KOPT-K1 (cell line): Measurements from ENCODE around the gene CIT.
"Not testable (repeated sequence)": the region's sequence is repeated elsewhere in the genome, so short reads cannot be mapped to it uniquely, and the experiment has no call there.

Experiments
- H3K27ac ChIP-seq: fragments of 200-600 bp; sonication (generic); 2 replicates; pipeline ENCODE4 v1.5.1; 2016; ENCODE audit warnings: antibody characterized with exemption, mild to moderate bottlenecking, low read depth, low read length; ENCODE audit not compliant: poor library complexity, severe bottlenecking
- H3K36me3 ChIP-seq: fragments of 200-600 bp; sonication (generic); 2 replicates; pipeline ENCODE4 v1.5.1; 2017; ENCODE audit warnings: antibody characterized with exemption, mild to moderate bottlenecking, low read length, moderate library complexity; ENCODE audit not compliant: insufficient read depth
- H3K9me3 ChIP-seq: fragments of 200-600 bp; sonication (generic); 2 replicates; pipeline ENCODE4 v1.5.1; 2017; ENCODE audit warnings: antibody characterized with exemption, low read length, mild to moderate bottlenecking; ENCODE audit not compliant: insufficient read depth, poor library complexity, severe bottlenecking

CIT gene

GRCh38 chr12:119883791-119884190 is 6.7 kb upstream of the CIT start:
- H3K36me3 ChIP-seq, H3K27ac ChIP-seq, H3K9me3 ChIP-seq: not testable (repeated sequence)

GRCh38 chr12:119883237-119883636 is 6.1 kb upstream of the CIT start:
- no peaks in the 10 kb centered on the region for H3K36me3 ChIP-seq
- no peak overlapping the region for H3K27ac ChIP-seq
- no peaks in the 10 kb centered on the region for H3K9me3 ChIP-seq

DNA sequence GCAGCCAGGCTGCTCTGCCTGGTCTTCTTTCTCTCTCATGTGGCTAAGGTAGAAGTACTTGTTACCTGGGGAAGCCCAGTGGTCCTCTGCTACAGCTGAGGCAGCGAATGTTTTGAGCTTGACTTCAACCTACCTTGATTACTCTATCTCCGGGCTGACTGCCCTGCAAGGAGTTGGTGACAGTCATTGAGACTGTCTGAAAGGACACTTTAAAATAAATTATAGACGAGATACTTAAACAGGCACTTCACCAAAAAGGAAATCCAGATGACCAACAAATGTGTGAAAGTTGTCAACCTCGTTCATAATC is 474 bp upstream of the CIT start:
- no peaks in the 10 kb centered on the region for H3K9me3 ChIP-seq
- H3K27ac ChIP-seq: peak overlapping the region; percentile 85
- peaks cover 31% of the 10 kb centered on the region for H3K36me3 ChIP-seq

DNA sequence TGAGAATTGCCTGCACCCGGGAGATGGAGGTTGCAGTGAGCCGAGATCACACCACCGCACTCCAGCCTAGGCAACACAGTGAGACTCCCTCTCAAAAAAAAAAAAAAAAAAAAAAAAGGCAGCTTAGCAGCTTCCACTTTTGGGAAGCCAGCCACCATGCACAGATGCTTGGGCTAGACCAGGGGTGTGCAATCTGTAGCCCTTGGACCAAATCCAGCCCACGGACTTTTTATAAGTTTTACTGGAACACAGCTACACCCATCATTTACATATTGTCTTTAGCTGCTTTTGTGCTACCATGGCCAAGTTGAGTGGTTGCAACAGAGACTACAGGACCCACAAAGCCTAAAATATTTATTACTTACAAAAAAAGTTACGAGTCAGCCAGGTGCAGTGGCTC is 6.7 kb downstream of the CIT start:
- H3K27ac ChIP-seq: no peak overlapping the region
- H3K36me3 ChIP-seq: peaks cover 100% of the 10 kb centered on the region

DNA sequence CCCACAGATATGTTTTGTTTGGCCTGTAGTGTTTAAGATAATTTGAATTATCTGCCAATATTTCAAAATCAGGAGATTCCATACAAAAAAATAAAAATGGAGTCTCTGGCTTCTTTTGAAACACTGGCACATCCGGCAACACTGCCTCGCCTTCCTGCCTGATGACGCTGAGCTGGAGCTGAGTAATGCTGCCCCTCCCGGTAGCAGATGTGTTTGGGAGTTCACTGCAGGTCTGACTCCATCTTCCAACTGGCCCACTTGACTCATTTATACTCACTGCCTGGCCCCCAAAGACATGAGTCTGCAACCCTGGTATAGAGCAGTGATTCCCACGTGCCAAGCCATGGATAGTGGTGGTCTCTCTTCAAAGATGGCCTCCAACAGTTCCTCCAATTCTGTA is 7.4 kb downstream of the CIT start:
- Histone ChIP-seq H3K9me3 (no peaks in the 10 kb centered on the region), H3K36me3 (peaks cover 100% of the 10 kb centered on the region), H3K27ac (no peak overlapping the region)

More for the DNA sequence above, 6.7 kb downstream of the CIT start:
- no peaks in the 10 kb centered on the region for H3K9me3 ChIP-seq

DNA sequence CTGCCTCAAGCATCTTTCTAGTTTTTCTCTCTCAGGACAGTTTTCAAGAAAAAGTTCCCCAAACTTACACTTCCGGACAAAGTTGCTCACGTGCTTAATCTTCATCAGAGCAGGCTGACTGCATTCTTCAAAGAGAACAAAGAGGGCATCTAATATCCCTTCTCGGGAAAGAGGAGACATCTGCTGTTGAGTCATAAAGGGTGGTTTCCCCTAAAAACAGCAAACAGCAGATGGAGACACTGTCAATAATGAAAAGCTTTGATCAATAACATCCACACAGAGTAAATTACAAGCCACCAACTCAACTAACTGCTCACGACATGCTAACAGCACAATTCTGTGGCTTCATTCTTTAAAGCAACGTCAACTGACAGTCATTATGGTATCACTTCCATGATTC is 8.1 kb downstream of the CIT start:
- peaks cover 100% of the 10 kb centered on the region for H3K36me3 ChIP-seq
- H3K9me3 ChIP-seq: no peaks in the 10 kb centered on the region
- no peak overlapping the region for H3K27ac ChIP-seq

DNA sequence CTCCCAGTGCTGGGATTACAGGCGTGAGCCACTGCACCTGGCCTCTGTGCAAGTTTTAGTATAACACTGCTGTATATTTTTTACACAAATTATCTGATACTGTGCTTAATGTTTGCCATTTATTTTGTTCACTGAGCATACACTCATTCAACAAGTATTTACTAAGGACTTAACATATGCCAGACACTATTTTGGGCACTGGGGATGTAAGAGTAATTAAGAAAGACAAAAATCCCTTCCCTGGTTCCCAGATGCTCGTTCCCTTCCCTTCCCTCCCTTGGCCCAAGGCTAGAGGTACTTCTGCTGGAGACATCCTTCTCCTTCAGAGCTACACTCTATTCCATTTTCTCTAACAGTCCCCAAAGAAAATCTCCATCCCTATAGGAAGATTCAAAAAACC is 12.5 kb downstream of the CIT start:
- H3K36me3 ChIP-seq: peaks cover 100% of the 10 kb centered on the region

DNA sequence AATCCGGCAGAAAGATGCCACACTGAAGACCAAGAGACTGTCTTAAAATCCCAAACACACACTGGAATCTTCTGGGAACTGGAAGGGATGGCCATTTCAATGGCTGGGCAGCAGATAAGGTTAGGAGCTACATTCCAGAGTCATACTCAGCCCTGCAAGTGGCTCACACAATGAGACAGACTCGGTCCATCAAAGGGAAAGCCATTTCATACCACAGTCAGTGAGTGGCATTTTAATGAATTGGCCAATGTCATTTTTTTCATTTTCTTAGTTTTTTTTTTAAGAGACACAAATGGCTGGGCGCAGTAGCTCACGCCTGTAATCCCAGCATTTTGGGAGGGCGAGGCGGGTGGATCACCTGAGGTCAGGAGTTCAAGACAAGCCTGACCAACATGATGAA is 17.9 kb downstream of the CIT start:
- no peaks in the 10 kb centered on the region for H3K9me3 ChIP-seq
- H3K36me3 ChIP-seq: peaks cover 97% of the 10 kb centered on the region
- no peak overlapping the region for H3K27ac ChIP-seq

More for the DNA sequence above, 12.5 kb downstream of the CIT start:
- no peak overlapping the region for H3K27ac ChIP-seq
- no peaks in the 10 kb centered on the region for H3K9me3 ChIP-seq

- peaks cover 97% of the 10 kb centered on the region for H3K36me3 ChIP-seq
- H3K9me3 ChIP-seq: no peaks in the 10 kb centered on the region
- no peak overlapping the region for H3K27ac ChIP-seq
These were observed 20.0 kb downstream of the CIT start for GRCh38 chr12:119857041-119857591.

- no peak overlapping the region for H3K27ac ChIP-seq
- no peaks in the 10 kb centered on the region for H3K9me3 ChIP-seq
- peaks cover 95% of the 10 kb centered on the region for H3K36me3 ChIP-seq
These were observed 26.8 kb downstream of the CIT start for GRCh38 chr12:119850330-119850729.

DNA sequence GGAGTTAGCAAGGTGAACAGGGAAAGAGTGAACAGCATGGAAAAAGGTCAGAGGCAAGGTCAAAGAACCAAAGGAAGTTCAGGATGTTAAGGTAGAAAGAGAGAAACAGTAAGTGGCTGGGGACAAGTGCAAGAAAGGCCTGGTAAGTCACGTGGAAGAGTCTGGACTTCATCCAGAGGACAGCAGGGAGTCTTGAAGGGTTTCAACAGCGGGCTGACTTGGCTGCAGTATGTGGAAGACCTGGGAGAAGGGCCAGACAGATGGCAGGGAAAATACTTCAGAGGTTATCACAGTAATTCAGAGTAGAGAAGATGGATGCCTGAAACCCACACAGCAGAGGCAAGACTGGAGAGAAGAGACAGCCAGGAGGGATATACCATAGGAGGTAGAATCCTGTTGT is 34.0 kb downstream of the CIT start:
- H3K27ac ChIP-seq: no peak overlapping the region
- H3K36me3 ChIP-seq: peaks cover 96% of the 10 kb centered on the region
- no peaks in the 10 kb centered on the region for H3K9me3 ChIP-seq

GRCh38 chr12:119842380-119842779 is 34.7 kb downstream of the CIT start:
- Histone ChIP-seq H3K36me3 (peaks cover 95% of the 10 kb centered on the region), H3K9me3 (no peaks in the 10 kb centered on the region), H3K27ac (no peak overlapping the region)

GRCh38 chr12:119841433-119842210 is 35.5 kb downstream of the CIT start:
- peaks cover 95% of the 10 kb centered on the region for H3K36me3 ChIP-seq
- H3K9me3 ChIP-seq: no peaks in the 10 kb centered on the region
- H3K27ac ChIP-seq: no peak overlapping the region

- H3K36me3 ChIP-seq: peaks cover 95% of the 10 kb centered on the region
These were observed 36.5 kb downstream of the CIT start for GRCh38 chr12:119840582-119840981.

GRCh38 chr12:119840168-119840567 is 37.0 kb downstream of the CIT start:
- Histone ChIP-seq H3K9me3 (no peaks in the 10 kb centered on the region), H3K36me3 (peaks cover 97% of the 10 kb centered on the region), H3K27ac (no peak overlapping the region)

More at GRCh38 chr12:119840582-119840981, 36.5 kb downstream of the CIT start:
- no peaks in the 10 kb centered on the region for H3K9me3 ChIP-seq
- no peak overlapping the region for H3K27ac ChIP-seq
